CD4-positive, alpha-beta memory T cell (primary cell): ENCODE measurements around the gene DEXI. TPM values are rescaled to one million over a fixed set of nuclear protein-coding genes. Genes with fewer than 3 reads are reported as not detected.

Experiments
- CTCF ChIA-PET: fragments of 350-600 bp; sonication (Branson Sonifier 250); formaldehyde crosslinking; loops from one replicate; lab custom pipeline; 2021; ENCODE audit warnings: inconsistent platforms; ENCODE audit not compliant: partially characterized antibody; lab: Charles Lee
- POLR2A ChIA-PET: fragments of 350-600 bp; sonication (Branson Sonifier 250); formaldehyde crosslinking; loops from one replicate; lab custom pipeline; 2021; ENCODE audit not compliant: partially characterized antibody; lab: Charles Lee
- DNase-seq, 5 donors: peaks; one replicate each; pipeline versions ENCODE4 v3.0.0 to v3.0.0-alpha.2; 2020 to 2022; ENCODE audit warnings: mixed read lengths in 1 of 5
- H3K27ac ChIP-seq: one replicate; pipeline ENCODE4 v1.7.0; 2013; ENCODE audit warnings: low read depth, low read length
- H3K27me3 ChIP-seq: 2 replicates; pipeline ENCODE4 v1.7.0; 2013; ENCODE audit warnings: mild to moderate bottlenecking, low read length, moderate library complexity; ENCODE audit not compliant: insufficient read depth
- H3K36me3 ChIP-seq: 2 replicates; pipeline ENCODE4 v1.7.0; 2013; ENCODE audit warnings: mild to moderate bottlenecking, low read length, moderate library complexity; ENCODE audit not compliant: insufficient read depth
- H3K4me1 ChIP-seq: 2 replicates; pipeline ENCODE4 v1.7.0; 2013; ENCODE audit warnings: mild to moderate bottlenecking, low read length, moderate library complexity; ENCODE audit not compliant: insufficient read depth
- H3K4me3 ChIP-seq, 2 donors: one replicate each; pipeline ENCODE4 v1.7.0; 2013; ENCODE audit warnings: low read length in 2 of 2, mild to moderate bottlenecking in 1 of 2
- H3K9me3 ChIP-seq, 2 donors: one replicate each; pipeline ENCODE4 v1.7.0; 2013; ENCODE audit warnings: low read length in 2 of 2, control low read depth in 1 of 2; ENCODE audit not compliant: control insufficient read depth in 1 of 2
- H3K27ac Mint-ChIP-seq, 7 donors: one replicate each; pipeline ENCODE4 v1.8.0; 2020 to 2021; ENCODE audit warnings: mixed read lengths in 7 of 7, mild to moderate bottlenecking in 6 of 7, inconsistent platforms in 3 of 7, moderate library complexity in 3 of 7
- H3K27me3 Mint-ChIP-seq, 2 donors: one replicate each; pipeline ENCODE4 v1.8.0; 2020 to 2021; ENCODE audit warnings: mixed read lengths in 2 of 2
- H3K36me3 Mint-ChIP-seq, 2 donors: one replicate each; pipeline ENCODE4 v1.8.0; 2020 to 2021; ENCODE audit warnings: mixed read lengths in 2 of 2, inconsistent platforms in 1 of 2, mild to moderate bottlenecking in 1 of 2
- H3K4me1 Mint-ChIP-seq, 4 donors: one replicate each; pipeline ENCODE4 v1.8.0; 2020 to 2021; ENCODE audit warnings: mixed read lengths in 4 of 4, mild to moderate bottlenecking in 1 of 4
- H3K4me3 Mint-ChIP-seq, 8 donors: one replicate each; pipeline ENCODE4 v1.8.0; 2020 to 2021; ENCODE audit warnings: mixed read lengths in 8 of 8, mild to moderate bottlenecking in 7 of 8, moderate library complexity in 6 of 8, inconsistent platforms in 3 of 8
- H3K9me3 Mint-ChIP-seq, 8 donors: one replicate each; pipeline ENCODE4 v1.8.0; 2020 to 2021; ENCODE audit warnings: mixed read lengths in 8 of 8, mild to moderate bottlenecking in 5 of 8, inconsistent platforms in 3 of 8, moderate library complexity in 1 of 8
- intact Hi-C: fragments of 100-400 bp; cut with micrococcal nuclease; formaldehyde crosslinking; loops from one replicate; pipeline ENCODE4 v1.15.1; 2023
- polyA plus RNA-seq, 2 donors: library from polyadenylated mRNA; unstranded; fragments of 300-500 nt; fragmentation: Illumina TruSeq; gene quantifications; one replicate each; pipeline ENCODE4 v1.2.3, GENCODE V29; 2021
- total RNA-seq, 2 experiments: library from RNA; stranded (reverse); gene quantifications; one replicate each; pipeline ENCODE4 v1.2.3, GENCODE V29; 2021

The DEXI gene
- total and polyA plus RNA-seq, 4 experiments from 2014 or later, result 37.9 to 66.3 (median 50.7) TPM

GRCh38 chr16:10940501-10941079 is 1.7 kb downstream of the DEXI start:
- peaks cover 4 to 14% of the 10 kb centered on the region in 2 donors for H3K36me3 Mint-ChIP-seq
- intact Hi-C loops, result loop anchor here (5.0 kb wide), 4 partner anchors 857 to 1848 kb away; partner anchors contain the start of genes HAPSTR1, RSL1D1 and ZC3H7A
- POLR2A ChIA-PET, result interaction anchor here (0.6 to 3.6 kb wide), 4 partner anchors 197 to 1849 kb away, joined by 3 to 14 read pairs (median 6); partner anchors contain the start of genes HAPSTR1, NUBP1 and SOCS1

DNA sequence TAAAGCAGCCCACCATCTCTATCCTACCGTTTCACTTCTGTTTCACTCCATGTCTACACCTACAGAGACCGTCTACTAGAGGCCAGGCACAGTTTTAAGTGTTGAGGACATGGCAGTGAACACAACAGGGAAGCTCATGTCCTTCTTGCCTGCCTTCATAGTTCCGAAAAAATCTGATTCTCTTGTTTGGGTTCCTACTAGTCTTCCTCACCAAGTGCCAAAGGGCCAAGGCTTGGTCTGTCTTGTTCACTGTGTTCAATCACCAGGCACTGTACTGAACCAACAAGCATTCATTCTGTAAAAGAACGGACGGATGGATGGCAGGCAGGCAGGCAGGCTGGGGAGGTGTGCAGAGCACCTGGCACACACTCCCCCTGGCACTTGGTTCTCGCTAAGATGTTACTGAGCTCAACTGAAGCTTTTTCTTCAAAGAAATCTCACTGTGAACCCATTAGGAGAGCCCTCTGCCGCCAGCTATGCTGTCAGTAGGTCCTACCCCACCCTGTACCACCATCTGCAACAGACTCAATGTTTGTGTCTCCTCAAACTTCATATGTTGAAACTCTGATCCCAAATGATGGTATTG is 2.5 kb downstream of the DEXI start:
- no peak overlapping the region for H3K27ac ChIP-seq
- POLR2A ChIA-PET, result interaction anchor here (1.1 to 3.6 kb wide), 3 partner anchors 9 to 316 kb away, joined by 6 to 14 read pairs (median 7); partner anchors contain the start of genes NUBP1 and SOCS1
- DNase-seq, result no peak
- no peaks in the 10 kb centered on the region for H3K36me3 ChIP-seq
- CTCF ChIA-PET, result interaction anchor here (1.0 to 1.5 kb wide), 4 partner anchors 13 to 36 kb away, joined by 3 to 5 read pairs (median 4); no protein-coding TSS in a partner anchor
- H3K4me1 ChIP-seq, result peaks cover 85% of the 10 kb centered on the region
- no peaks in the 10 kb centered on the region for H3K27me3 Mint-ChIP-seq
- H3K27me3 ChIP-seq, result no peaks in the 10 kb centered on the region
- intact Hi-C loops, result loop anchor here (5.0 kb wide), 4 partner anchors 858 to 1847 kb away; partner anchors contain the start of genes HAPSTR1, RSL1D1 and ZC3H7A
- no peaks in the 10 kb centered on the region for H3K9me3 ChIP-seq
- H3K9me3 Mint-ChIP-seq, result peaks cover 0 to 2% (median 0%) of the 10 kb centered on the region in 8 donors
- H3K36me3 Mint-ChIP-seq, result peaks cover 4 to 13% of the 10 kb centered on the region in 2 donors
- peak overlapping the region; percentile 84 to 94 (median 92) for H3K4me3 Mint-ChIP-seq
- H3K27ac Mint-ChIP-seq, result peak overlapping the region; percentile 14 to 95 (median 86)
- peak overlapping the region in 1 of 2 donors; percentile 79 for H3K4me3 ChIP-seq
- peaks cover 69 to 92% (median 81%) of the 10 kb centered on the region in 4 donors for H3K4me1 Mint-ChIP-seq

More at GRCh38 chr16:10940501-10941079, 1.7 kb downstream of the DEXI start:
- H3K27me3 ChIP-seq, result no peaks in the 10 kb centered on the region
- DNase-seq, result no peak
- H3K27ac ChIP-seq, result peak overlapping the region; percentile 56
- peak overlapping the region; percentile 84 to 94 (median 92) for H3K4me3 Mint-ChIP-seq
- CTCF ChIA-PET, result interaction anchor here (0.8 to 1.5 kb wide), 4 partner anchors 14 to 37 kb away, joined by 3 to 5 read pairs (median 4); no protein-coding TSS in a partner anchor
- H3K4me1 ChIP-seq, result peaks cover 85% of the 10 kb centered on the region
- no peaks in the 10 kb centered on the region for H3K27me3 Mint-ChIP-seq
- H3K4me3 ChIP-seq, result peak overlapping the region; percentile 63 to 79
- no peaks in the 10 kb centered on the region for H3K36me3 ChIP-seq
- peak overlapping the region; percentile 74 to 95 (median 88) for H3K27ac Mint-ChIP-seq
- H3K9me3 ChIP-seq, result no peaks in the 10 kb centered on the region
- peaks cover 68 to 92% (median 82%) of the 10 kb centered on the region in 4 donors for H3K4me1 Mint-ChIP-seq
- H3K9me3 Mint-ChIP-seq, result peaks cover 0 to 2% (median 0%) of the 10 kb centered on the region in 8 donors

GRCh38 chr16:10938796-10939648 is 3.2 kb downstream of the DEXI start:
- Histone ChIP-seq H3K27ac (no peak overlapping the region), H3K4me3 (no peak overlapping the region), H3K27me3 (no peaks in the 10 kb centered on the region), H3K36me3 (no peaks in the 10 kb centered on the region), H3K9me3 (no peaks in the 10 kb centered on the region), H3K4me1 (peaks cover 88% of the 10 kb centered on the region)
- DNase-seq, result no peak
- H3K9me3 Mint-ChIP-seq, result peaks cover 0 to 2% (median 0%) of the 10 kb centered on the region in 8 donors
- H3K27ac Mint-ChIP-seq, result peak overlapping the region; percentile 34 to 90 (median 67)
- ChIA-PET CTCF (interaction anchor here (1.0 to 1.5 kb wide), 3 partner anchors 12 to 36 kb away, joined by 3 to 4 read pairs (median 3); no protein-coding TSS in a partner anchor), POLR2A (interaction anchor here (1.1 to 2.8 kb wide), 2 partner anchors 10 to 317 kb away, joined by 6 to 7 read pairs; partner anchors contain the start of gene SOCS1)
- H3K4me3 Mint-ChIP-seq, result peak overlapping the region; percentile 50 to 94 (median 92)
- intact Hi-C loops, result no loop called here
- peaks cover 69 to 93% (median 81%) of the 10 kb centered on the region in 4 donors for H3K4me1 Mint-ChIP-seq
- H3K36me3 Mint-ChIP-seq, result peaks cover 4 to 11% of the 10 kb centered on the region in 2 donors
- no peaks in the 10 kb centered on the region for H3K27me3 Mint-ChIP-seq

DNA sequence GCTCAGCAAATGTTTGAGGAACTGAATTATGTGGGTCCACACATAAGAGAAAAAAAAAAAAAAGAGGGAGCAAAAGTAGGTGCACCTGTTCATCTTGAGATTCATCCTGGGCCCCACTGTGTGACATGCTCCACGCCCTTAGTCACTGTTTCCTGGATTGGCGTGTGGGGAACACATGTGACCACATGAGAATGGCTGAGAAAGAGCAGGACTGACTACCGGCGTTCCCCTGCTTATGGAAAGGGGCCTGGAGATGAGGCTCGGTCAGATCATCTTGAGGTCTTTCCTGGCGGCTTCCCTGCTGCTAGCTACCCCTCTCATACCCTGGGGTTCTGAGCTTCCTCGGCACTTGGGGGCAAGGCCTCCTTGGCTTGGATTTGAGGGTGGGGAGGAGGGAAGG is 3.9 kb downstream of the DEXI start:
- Histone ChIP-seq H3K36me3 (peaks cover 3% of the 10 kb centered on the region), H3K4me3 (no peak overlapping the region), H3K27me3 (no peaks in the 10 kb centered on the region), H3K27ac (no peak overlapping the region), H3K4me1 (peaks cover 81% of the 10 kb centered on the region), H3K9me3 (no peaks in the 10 kb centered on the region)
- H3K9me3 Mint-ChIP-seq, result no peaks in the 10 kb centered on the region
- no peaks in the 10 kb centered on the region for H3K27me3 Mint-ChIP-seq
- ChIA-PET POLR2A (interaction anchor here (2.8 kb wide), 1 partner anchor 318 kb away, joined by 7 read pairs; the partner anchor contains the start of gene SOCS1), CTCF (interaction anchor here (1.0 to 1.6 kb wide), 2 partner anchors 15 to 19 kb away, joined by 3 to 6 read pairs; no protein-coding TSS in a partner anchor)
- peak overlapping the region in 5 of 7 donors; percentile 20 to 80 (median 34) for H3K27ac Mint-ChIP-seq
- intact Hi-C loops, result no loop called here
- H3K4me3 Mint-ChIP-seq, result peak overlapping the region; percentile 71 to 94 (median 92)
- peak in 1 of 5 donors; percentile 57 for DNase-seq
- peaks cover 4 to 16% of the 10 kb centered on the region in 2 donors for H3K36me3 Mint-ChIP-seq
- H3K4me1 Mint-ChIP-seq, result peaks cover 64 to 95% (median 80%) of the 10 kb centered on the region in 4 donors

GRCh38 chr16:10937068-10937859 is 5.0 kb downstream of the DEXI start:
- DNase-seq, result no peak
- peaks cover 72% of the 10 kb centered on the region for H3K4me1 ChIP-seq
- H3K27me3 ChIP-seq, result no peaks in the 10 kb centered on the region
- no peaks in the 10 kb centered on the region for H3K27me3 Mint-ChIP-seq
- H3K36me3 Mint-ChIP-seq, result peaks cover 4 to 20% of the 10 kb centered on the region in 2 donors
- no peaks in the 10 kb centered on the region for H3K9me3 ChIP-seq
- H3K4me1 Mint-ChIP-seq, result peaks cover 61 to 90% (median 75%) of the 10 kb centered on the region in 4 donors
- intact Hi-C loops, result no loop called here
- peak overlapping the region; percentile 71 to 94 (median 92) for H3K4me3 Mint-ChIP-seq
- CTCF ChIA-PET, result interaction anchor here (0.9 to 1.6 kb wide), 4 partner anchors 14 to 18 kb away, joined by 3 to 6 read pairs (median 4); no protein-coding TSS in a partner anchor
- H3K27ac Mint-ChIP-seq, result peak overlapping the region in 5 of 7 donors; percentile 42 to 88 (median 72)
- peak overlapping the region; percentile 15 for H3K27ac ChIP-seq
- peaks cover 5% of the 10 kb centered on the region for H3K36me3 ChIP-seq
- POLR2A ChIA-PET, result no interaction called here
- H3K9me3 Mint-ChIP-seq, result no peaks in the 10 kb centered on the region
- H3K4me3 ChIP-seq, result peak overlapping the region; percentile 22 to 46
